ENCODE measurements around the gene CNNM3.

The CNNM3 gene

GRCh38 chr2:96863575-96864342 lies 47.7 kb downstream of the CNNM3 start:
- DNase-seq (ENCODE audit: low read depth in 2 of 2): no peak

DNA sequence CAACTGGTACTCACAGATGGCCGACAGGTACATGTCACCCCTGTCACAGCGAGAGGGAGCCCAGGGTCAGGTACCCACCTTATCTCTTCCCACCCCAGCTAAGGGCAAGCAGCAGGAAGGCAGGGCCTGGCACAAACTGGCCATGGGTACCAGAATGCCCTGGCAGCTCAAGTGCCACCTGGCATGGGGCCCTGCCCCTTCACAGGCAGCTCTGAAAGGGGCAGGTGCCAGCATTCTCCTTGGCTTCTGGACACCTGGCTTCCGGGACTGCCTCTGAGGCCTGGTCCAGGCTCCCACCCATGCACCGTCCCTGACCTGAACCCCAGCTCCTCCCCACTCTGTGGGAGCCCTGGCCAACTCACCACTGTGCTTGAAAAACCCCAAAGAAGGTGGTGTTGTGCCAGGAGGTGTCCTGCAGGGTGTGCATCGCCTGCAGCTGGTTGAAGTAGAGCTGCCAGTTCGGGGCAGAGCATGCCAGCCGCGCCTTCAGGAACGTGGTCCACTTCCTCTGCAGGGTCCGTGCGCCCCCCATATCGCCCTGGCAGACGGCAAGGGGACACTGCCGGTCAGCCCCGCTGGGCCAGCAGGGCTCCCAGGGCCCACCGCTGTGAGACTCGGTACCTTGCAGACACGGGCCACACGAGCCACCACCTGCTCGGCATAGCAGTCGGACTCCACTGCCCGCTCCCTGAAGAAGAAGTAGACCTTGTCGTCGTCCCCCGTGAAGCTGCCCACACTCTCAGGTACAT lies 48.4 kb downstream of the CNNM3 start:
- no peak for DNase-seq (ENCODE audit: low read depth in 2 of 2)

- no peak for DNase-seq (ENCODE audit: low read depth in 2 of 2)
Measured at GRCh38 chr2:96865654-96866053, 49.6 kb downstream of the CNNM3 start.

GRCh38 chr2:96866149-96866548 lies 50.1 kb downstream of the CNNM3 start:
- no peak for DNase-seq (ENCODE audit: low read depth in 2 of 2)

DNA sequence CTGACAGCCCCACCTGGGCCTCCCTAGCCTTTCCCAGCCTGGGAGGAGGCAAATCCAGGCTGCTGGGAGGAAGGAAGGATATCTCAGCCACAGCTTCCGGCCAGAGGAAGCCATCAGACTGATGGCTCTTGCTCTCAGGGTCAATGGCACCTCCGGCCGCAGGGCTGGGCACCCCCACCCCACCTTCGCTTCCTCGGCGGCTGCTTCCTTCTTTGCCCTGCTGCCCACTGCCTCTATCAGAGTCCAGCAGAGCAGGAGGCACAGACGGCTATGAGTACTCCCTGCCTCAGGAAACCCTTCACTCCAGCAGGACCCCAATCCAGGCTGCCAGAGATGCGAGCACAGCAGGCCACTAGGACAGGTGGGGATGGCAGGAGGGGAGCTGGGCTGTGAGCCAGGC lies 50.5 kb downstream of the CNNM3 start:
- no peak for DNase-seq (ENCODE audit: low read depth in 2 of 2)

DNA sequence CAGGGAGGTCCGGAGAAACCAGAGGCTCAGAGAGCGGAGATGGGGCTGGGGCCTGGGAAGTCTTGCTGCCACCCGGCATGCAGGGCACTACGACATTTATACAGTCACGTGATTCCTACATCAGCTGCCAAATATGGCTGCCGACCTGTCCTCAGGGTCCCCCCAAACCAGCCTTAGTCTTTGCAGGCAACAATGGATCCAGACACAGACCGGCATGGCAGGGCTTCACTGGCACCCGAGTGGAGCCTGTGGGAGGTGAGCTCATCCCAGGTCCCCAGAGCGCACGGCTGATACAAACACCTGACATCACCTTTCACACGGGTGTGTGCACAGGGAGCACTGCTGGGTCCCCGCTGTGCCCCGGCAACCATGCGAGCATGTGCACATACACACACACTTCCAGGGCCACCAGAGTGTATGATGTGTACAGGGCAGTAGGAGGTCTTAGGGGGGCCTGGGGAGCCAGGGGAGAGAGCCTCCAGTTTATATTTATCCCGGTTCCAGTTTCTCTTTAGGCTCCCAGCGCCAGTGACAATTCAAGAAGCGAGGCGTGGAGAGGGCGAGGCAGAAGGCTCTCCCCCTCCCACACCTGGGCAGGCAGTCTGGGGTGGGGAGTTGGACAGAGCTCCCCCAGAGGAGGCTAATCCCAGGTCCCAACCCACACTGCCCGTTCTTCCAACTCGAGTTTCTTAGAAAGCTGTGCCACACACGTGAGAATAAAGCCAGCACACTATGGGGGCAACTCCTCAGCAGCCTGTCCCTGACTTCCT lies 51.1 kb downstream of the CNNM3 start:
- no peak for DNase-seq (ENCODE audit: low read depth in 2 of 2)

DNA sequence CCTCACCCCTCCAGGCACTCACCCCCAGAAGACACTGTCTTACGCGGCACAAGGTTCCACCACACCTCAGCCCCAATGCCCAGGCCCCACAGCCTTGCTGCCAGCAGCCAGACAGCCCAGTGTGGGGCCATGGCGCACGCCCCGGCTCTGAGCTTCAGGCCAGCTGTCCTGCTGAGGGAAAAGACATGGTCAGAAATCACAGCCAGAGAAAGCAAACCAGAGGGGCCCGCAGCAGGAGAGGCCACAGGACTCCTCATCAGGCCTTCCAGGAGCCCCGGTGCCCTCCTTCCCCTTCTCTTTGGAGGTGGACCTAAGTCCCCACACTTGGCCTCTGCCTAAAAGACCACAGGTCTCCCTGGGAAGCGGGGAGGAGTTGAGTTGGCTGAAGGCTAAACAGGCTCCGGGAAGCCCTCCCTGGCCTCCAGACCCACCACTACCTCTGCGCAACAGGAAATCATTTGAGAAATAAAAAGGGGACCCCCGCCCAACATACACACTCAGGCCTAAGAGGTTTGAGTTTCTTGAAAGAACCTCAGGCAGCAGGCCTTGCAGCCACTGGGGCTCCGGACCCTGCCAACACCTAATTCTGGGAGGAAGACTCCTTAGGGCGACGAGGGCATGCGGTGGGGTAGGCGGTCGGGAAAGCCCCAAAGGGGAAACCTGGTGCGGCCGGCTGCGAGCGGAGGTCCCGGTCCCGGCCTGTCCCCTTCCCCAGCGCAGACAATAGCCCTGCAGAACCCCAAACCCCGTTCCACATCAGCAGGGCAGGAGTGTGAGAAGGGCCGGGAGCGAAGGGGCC lies 51.9 kb downstream of the CNNM3 start:
- no peak for DNase-seq (ENCODE audit: low read depth in 2 of 2)

DNA sequence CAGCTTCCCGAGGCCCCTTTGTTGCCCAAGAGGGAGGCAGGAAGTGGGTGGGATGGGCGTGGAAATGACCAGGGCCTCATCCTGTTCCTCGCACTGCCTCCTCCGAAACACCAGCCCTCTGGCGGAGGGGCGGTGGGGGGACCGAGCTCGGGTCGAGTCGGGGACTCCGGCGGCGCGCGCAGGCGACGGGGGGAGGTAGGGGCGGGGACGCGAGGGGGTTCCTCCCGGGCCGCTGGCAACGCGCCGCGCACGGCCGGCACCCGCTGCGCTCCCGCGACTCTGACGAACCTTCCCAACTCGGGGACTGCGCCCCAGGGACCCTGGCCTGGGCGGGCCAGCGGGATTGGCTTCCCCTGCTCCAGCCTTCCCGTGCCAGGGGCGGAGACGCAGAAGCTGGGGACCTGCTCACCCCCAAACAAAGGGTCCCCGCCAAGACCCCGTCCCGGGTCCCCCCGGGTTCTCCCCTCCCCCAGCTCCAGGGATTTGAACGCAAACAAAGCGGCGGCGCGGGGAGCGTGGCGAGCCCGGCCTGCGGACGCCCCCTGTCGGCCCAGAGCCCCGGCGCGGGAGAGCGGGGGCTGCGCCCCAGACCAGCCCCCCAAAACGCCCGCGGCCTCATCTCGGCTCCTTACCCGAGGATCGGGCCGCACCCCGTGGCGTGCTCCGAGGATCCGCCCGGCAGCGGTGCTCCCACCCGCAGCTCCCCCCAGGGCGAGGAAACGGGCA lies 52.6 kb downstream of the CNNM3 start:
- DNase-seq (ENCODE audit: low read depth in 2 of 2): peak in 1 of 2 donors; percentile 49

DNA sequence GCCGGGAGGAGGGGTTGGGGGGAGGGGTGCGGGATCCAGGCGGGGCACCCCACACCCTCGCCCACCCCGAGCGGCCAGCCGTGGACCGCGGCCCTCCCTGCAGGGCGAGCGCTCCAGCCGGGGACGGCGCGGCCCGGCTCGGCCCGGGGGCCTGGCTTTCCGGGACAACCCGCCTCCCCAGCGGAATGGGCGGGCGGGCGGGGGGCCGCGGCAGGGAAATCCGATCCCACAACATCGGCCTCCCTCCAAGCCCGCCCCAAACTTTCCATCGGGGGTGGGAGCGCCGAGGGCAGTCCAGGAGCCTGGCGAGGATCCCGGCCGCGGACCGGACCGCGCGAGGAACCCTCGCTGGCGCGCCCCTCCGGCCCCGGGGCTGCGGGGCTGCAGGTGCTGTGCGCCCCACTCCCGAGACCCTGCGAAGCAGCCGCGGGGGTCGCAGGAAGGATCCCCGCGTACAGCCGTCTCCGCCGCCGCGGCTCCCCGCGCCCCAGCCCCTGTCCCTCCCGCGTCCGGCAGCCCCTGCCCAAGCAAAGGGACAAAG lies 53.3 kb downstream of the CNNM3 start:
- no peak for DNase-seq (ENCODE audit: low read depth in 2 of 2)

- DNase-seq (ENCODE audit: low read depth in 2 of 2): no peak
Measured at GRCh38 chr2:96869822-96870625, 54.0 kb downstream of the CNNM3 start, which contains the start of gene SEMA4C. Gene SEMA4C, minus strand, starts transcription at chr2:96870080. Its CDS starts 2,194 bp downstream, at chr2:96867886.

GRCh38 chr2:96870626-96871255 lies 54.7 kb downstream of the CNNM3 start:
- no peak for DNase-seq (ENCODE audit: low read depth in 2 of 2)

DNA sequence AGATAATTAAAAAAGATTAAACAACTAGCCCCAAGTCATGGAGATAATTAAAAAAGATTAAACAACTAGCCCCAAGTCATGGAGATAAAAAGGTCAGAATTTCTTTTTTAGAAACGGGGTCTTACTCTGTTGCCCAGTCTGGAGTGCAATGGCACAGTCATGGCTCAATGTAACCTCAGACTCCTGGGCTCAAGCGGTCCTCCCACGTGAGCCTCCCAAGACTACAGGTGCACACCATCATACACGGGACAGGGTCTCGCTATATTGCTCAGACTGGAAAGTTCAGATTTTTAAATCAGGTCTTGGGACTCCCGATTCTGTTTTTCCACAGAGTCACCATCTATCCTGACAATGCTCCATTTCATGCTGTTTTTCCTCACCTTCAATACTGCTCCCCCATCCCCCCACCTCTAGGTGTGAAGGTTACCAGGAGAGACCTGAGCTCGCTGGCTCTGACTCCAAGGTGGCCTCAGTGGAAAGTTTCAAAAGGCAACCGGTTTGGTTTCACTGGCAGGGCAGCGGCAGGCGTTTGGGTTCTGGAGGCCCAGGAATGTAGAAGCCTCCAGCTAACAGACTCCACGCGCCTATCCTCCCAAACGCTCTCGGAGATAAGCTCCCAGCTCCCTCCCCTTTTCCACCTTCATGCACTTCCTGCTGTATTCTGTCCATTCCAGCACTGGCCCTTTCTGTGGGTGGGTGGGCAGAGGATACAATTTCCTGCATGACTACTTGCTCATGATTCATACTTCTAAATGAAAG lies 56.7 kb downstream of the CNNM3 start:
- DNase-seq (ENCODE audit: low read depth in 2 of 2): no peak

GRCh38 chr2:96873651-96874096 lies 57.6 kb downstream of the CNNM3 start:
- DNase-seq (ENCODE audit: low read depth in 2 of 2): no peak

DNA sequence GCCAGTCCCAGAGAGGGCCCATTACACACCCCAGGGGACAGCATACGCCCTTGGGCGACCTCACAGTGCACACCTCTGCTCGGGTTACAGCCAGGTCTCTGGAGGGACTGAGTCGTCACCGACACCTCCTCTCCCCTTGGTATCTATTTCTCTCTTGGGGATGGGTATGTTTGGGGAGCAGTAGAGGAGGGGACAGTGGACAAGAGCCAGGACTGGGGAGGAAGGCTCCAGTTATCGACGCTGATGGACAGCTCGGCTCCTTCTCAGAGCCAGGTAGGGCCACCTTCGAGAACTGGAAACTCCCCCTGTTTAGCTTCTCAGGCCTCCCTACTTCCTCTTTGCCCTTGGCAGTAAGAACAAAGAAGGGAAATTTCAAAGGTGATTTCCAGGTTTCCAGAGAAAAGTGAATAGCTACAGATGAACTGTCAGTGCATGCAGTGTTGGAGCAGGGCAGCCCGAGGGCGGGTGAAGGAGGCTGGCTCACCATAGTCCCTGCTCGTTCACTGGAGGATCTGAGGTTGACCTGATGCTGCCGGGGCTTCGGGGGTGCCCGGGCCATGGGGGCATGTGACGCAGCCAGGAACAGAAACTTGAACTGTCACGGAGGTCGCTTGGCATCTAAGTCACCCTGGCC lies 58.2 kb downstream of the CNNM3 start:
- DNase-seq (ENCODE audit: low read depth in 2 of 2): no peak

- no peak for DNase-seq (ENCODE audit: low read depth in 2 of 2)
Measured at GRCh38 chr2:96875498-96876268, 59.6 kb downstream of the CNNM3 start.

GRCh38 chr2:96876269-96877041 lies 60.4 kb downstream of the CNNM3 start:
- no peak for DNase-seq (ENCODE audit: low read depth in 2 of 2)
